Measurements from ENCODE around the gene ASNSD1.

GRCh38 chr2:189661957-189662321 is 680 bp downstream of the ASNSD1 start:
- no peak for TF ChIP-seq CTCF (conservative IDR thresholded peaks at IDR 0.05; ENCODE audit: low read depth, low read length)
- no peak for TF ChIP-seq EZH2 (IDR thresholded peaks at IDR 0.05; ENCODE audit: low read length, unreplicated experiment)
- no peak for TF ChIP-seq EZH2phosphoT487 (IDR thresholded peaks at IDR 0.05; ENCODE audit: borderline replicate concordance, low read length)
